GM12865 (cell line): ENCODE results near the gene UNC13B.

ENCODE experiments used
- DNase-seq: peaks from one replicate; pipeline ENCODE4 v3.0.0; 2010; ENCODE audit warnings: low read depth
- H3K4me3 ChIP-seq: 2 replicates; pipeline ENCODE4 v1.5.1; 2011; ENCODE audit warnings: mild to moderate bottlenecking, low read depth, low read length, control low read depth
- TF ChIP-seq, protein P1 (sequence below): IDR thresholded peaks from 2 replicates; pipeline ENCODE4 v1.5.1; 2011; ENCODE audit warnings: low read length, control low read depth, low read depth, inconsistent platforms; ENCODE audit not compliant: insufficient read depth; ENCODE audit errors: missing control alignments

Gene UNC13B

DNA sequence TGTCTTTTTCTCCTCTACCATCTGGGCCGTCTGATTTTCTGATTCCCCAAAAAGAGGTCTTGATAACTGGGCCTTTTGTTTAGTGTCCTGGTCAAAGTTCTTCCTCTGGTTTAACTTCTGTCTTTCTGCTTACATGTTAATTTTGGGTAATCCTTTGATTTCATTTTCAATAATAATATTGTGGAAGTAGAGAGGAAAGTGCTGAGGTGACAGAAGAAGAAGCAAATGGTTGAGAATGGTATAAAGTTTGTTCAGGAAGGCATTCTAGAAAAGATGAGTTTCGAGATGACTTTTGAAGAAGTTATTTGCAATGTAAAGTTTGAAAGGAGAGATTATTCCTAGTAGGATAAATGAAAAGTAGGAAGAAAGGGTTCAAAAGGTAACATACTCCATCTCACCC, 118.1 kb downstream of the UNC13B start:
- TF ChIP-seq, protein P1, sequence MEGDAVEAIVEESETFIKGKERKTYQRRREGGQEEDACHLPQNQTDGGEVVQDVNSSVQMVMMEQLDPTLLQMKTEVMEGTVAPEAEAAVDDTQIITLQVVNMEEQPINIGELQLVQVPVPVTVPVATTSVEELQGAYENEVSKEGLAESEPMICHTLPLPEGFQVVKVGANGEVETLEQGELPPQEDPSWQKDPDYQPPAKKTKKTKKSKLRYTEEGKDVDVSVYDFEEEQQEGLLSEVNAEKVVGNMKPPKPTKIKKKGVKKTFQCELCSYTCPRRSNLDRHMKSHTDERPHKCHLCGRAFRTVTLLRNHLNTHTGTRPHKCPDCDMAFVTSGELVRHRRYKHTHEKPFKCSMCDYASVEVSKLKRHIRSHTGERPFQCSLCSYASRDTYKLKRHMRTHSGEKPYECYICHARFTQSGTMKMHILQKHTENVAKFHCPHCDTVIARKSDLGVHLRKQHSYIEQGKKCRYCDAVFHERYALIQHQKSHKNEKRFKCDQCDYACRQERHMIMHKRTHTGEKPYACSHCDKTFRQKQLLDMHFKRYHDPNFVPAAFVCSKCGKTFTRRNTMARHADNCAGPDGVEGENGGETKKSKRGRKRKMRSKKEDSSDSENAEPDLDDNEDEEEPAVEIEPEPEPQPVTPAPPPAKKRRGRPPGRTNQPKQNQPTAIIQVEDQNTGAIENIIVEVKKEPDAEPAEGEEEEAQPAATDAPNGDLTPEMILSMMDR: no peak
- DNase-seq: no peak
- no peak overlapping the region for H3K4me3 ChIP-seq

DNA sequence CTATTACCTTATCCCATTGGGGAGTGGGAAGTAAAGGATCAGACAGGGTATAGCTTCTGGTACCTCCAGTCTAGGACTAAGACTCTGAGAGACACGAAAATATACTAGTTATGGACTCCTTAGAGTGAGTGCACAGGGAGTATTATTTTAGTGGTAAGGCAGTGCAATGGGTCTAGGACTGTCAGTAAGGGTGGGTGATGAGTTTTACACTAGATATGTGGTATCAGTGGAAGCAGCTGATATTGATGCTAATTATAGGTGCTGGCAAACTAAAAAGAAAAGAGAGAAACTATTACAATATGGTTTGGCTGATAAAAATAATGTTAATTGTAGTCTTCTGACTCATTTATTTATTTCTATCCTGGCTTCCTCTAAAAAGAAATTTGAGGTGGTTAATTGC, 118.6 kb downstream of the UNC13B start:
- TF ChIP-seq, protein P1: no peak
- no peak overlapping the region for H3K4me3 ChIP-seq
- DNase-seq: no peak

DNA sequence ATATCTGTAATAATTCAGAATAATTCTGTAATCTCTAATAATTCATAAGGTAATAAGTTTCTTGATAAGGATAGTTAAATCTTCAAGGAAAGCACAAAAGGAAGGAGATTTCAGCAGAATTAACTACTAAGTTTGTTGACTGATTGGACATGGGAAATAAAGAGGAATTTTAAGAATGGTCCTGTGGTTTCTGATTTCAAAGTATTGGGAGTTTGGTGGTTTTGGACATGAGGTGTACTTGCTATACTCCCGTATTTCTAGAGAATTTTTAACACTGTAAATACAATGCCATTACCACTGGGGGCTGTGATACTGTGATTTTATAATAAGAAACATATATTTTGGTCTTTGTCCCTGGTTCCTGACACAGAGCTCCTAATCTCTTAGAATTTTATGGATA, 123.9 kb downstream of the UNC13B start:
- DNase-seq: no peak
- TF ChIP-seq, protein P1: no peak
- H3K4me3 ChIP-seq: no peak overlapping the region

DNA sequence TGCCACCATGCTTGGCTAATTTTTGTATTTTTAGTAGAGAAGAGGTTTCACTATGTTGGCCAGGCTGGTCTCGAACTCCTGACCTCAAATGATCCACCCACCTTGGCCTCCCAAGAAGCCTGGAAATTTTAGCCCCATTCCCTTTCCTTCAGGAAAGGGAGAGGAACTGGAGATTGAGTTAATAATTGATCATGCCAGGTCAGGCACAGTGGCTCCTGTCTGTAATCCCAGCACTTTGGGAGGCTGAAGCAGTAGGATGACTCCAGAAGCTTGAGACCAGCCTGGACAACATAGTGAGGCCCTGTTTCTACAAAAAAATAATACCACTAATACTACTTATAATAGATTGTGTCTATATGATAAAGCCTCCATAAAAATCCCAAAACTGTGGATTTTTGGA, 124.6 kb downstream of the UNC13B start:
- H3K4me3 ChIP-seq: no peak overlapping the region
- DNase-seq: no peak
- TF ChIP-seq, protein P1: no peak

DNA sequence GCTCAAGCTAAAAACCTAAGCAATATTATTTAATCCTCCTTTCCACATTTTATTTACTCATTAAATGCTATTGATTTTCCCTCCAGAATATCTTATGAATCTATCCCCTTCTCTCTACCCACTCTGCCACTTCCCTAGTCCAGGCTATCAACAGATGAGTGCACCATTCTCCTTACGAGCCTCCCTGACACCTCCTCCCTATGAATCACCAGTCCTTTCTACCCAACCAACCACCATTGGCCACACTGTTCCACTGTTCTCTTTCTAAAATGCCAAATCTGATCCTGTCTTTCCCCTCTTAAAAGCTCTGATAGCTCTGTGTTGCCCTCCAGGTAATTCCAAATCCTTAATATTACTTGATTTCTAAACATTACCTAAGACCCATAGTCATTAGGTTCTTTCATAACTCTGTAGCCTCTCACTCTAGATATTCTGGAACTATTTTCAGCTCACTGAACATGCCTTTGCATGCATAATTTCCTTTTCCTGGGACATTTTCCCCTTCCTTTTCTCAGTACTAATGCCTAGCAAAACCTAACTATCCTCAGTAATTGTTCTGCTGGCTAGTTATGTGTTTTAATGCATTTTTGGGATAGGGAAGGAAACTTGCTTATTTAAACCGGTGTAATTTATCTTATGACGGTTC, 126.3 kb downstream of the UNC13B start:
- TF ChIP-seq, protein P1: no peak

DNA sequence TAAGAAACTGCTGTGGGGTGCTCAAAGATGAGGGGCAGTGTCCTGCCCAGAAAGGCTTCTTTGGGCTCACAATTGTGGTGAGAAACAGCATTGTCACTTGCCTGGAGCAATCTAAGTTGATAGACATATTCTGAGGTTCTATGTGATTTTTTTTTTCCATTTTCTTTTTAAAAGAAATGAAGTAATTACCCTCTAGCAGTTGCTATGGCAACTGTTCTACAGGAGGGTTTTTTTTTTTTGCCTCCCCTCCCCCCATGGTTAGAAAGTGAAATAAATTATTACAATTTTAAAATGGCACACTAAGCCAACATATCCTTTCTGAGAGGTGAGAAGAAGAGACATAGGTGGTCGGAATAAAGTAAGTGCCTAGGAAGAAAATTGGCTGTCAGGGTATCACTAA, 127.0 kb downstream of the UNC13B start:
- DNase-seq: no peak
- H3K4me3 ChIP-seq: no peak overlapping the region
- TF ChIP-seq, protein P1: no peak

More for the DNA sequence above, 126.3 kb downstream of the UNC13B start:
- no peak overlapping the region for H3K4me3 ChIP-seq
- no peak for DNase-seq

DNA sequence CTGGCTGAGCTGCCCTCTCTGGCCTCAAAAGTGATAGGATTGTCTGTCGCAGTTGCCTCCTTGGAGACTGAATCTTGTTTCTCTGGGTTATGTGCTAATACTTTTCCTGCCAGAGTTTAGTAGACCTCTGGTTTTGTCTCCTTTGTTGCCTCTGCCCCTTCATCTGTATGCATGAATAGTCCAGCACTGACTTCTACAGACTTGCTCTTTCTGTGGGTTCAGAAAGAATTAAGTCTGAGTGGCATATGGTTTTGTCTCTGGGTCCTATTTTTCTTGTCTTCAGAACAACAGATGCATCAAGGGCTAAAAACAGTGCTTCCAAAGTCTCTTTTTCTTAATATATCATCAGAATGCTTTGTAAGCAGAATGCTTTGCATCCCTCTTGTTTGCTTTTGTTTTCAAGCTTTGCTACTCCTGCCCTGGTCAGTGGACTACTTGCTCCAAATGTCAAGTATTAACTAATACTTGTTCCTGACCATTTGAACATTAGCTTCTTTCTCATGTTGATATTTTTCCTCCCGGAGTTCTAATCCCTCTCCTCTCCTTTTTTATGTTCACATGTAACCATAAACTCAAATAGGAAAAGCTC, 131.7 kb downstream of the UNC13B start:
- no peak overlapping the region for H3K4me3 ChIP-seq
- DNase-seq: no peak
- TF ChIP-seq, protein P1: no peak
